ENCODE data around the gene FGD6. TPM values are rescaled to one million over a fixed set of nuclear protein-coding genes. Genes with fewer than 3 reads are reported as not detected.
"Not testable (repeated sequence)": the region's sequence is repeated elsewhere in the genome, so short reads cannot be mapped to it uniquely, and the experiment has no call there.

FGD6 gene
- total and polyA plus RNA-seq, 7 experiments from 2014 or later = 0.35 to 8.6 (median 1.1) TPM

GRCh38 chr12:95096852-95097251 lies 120.4 kb downstream of the FGD6 start:
- POLR2A ChIA-PET = no interaction called here
- CTCF ChIA-PET = interaction anchor here (0.6 kb wide), 1 partner anchor 380 kb away, joined by 9 read pairs; no protein-coding TSS in a partner anchor
- H3K36me3 Mint-ChIP-seq = peaks cover 0 to 4% (median 0%) of the 10 kb centered on the region in 5 donors

GRCh38 chr12:95096378-95096777 lies 120.9 kb downstream of the FGD6 start:
- no peak overlapping the region for H3K27ac ChIP-seq (ENCODE audit: low read depth, low read length)
- Mint-ChIP-seq H3K4me1 (no peaks in the 10 kb centered on the region), H3K27ac (no peak overlapping the region), H3K36me3 (peaks cover 0 to 4% (median 0%) of the 10 kb centered on the region in 5 donors), H3K9me3 (no peaks in the 10 kb centered on the region), H3K27me3 (peaks cover 0 to 9% (median 0%) of the 10 kb centered on the region in 5 donors), H3K4me3 (no peak overlapping the region)
- intact Hi-C loops (cut with micrococcal nuclease) = no loop called here
- H3K4me3 ChIP-seq (ENCODE audit: low read length) = no peak overlapping the region
- no peaks in the 10 kb centered on the region for H3K9me3 ChIP-seq (ENCODE audit: control insufficient read depth in 2 of 3, low read length in 3 of 3)
- ChIA-PET POLR2A (no interaction called here), CTCF (interaction anchor here (0.6 kb wide), 1 partner anchor 380 kb away, joined by 9 read pairs; no protein-coding TSS in a partner anchor)
- no peaks in the 10 kb centered on the region for H3K27me3 ChIP-seq (ENCODE audit: control insufficient read depth in 2 of 2, insufficient read depth in 2 of 2, low read length in 2 of 2)
- no peaks in the 10 kb centered on the region for H3K36me3 ChIP-seq (ENCODE audit: control insufficient read depth in 2 of 3, insufficient read depth in 3 of 3, low read length in 3 of 3)
- DNase-seq (no peak), ATAC-seq (no peak)
- H3K4me1 ChIP-seq (ENCODE audit: control insufficient read depth in 2 of 2, insufficient read depth in 2 of 2, low read length in 2 of 2) = no peaks in the 10 kb centered on the region

More at GRCh38 chr12:95096852-95097251, 120.4 kb downstream of the FGD6 start:
- Mint-ChIP-seq H3K27me3 (peaks cover 0 to 9% (median 0%) of the 10 kb centered on the region in 5 donors), H3K27ac (no peak overlapping the region), H3K9me3 (no peaks in the 10 kb centered on the region), H3K4me1 (no peaks in the 10 kb centered on the region), H3K4me3 (no peak overlapping the region)
- Histone ChIP-seq H3K4me1 (ENCODE audit: control insufficient read depth in 2 of 2, insufficient read depth in 2 of 2, low read length in 2 of 2) (no peaks in the 10 kb centered on the region), H3K36me3 (ENCODE audit: control insufficient read depth in 2 of 3, insufficient read depth in 3 of 3, low read length in 3 of 3) (no peaks in the 10 kb centered on the region), H3K9me3 (ENCODE audit: control insufficient read depth in 2 of 3, low read length in 3 of 3) (no peaks in the 10 kb centered on the region), H3K4me3 (ENCODE audit: low read length) (no peak overlapping the region), H3K27ac (ENCODE audit: low read depth, low read length) (no peak overlapping the region), H3K27me3 (ENCODE audit: control insufficient read depth in 2 of 2, insufficient read depth in 2 of 2, low read length in 2 of 2) (no peaks in the 10 kb centered on the region)
- intact Hi-C loops (cut with micrococcal nuclease) = no loop called here
- DNase-seq (no peak), ATAC-seq (no peak)

- CTCF ChIA-PET; H3K9me3 ChIP-seq (ENCODE audit: control insufficient read depth in 2 of 3, low read length in 3 of 3); intact Hi-C loops (cut with micrococcal nuclease); DNase-seq; H3K27me3 ChIP-seq (ENCODE audit: control insufficient read depth in 2 of 2, insufficient read depth in 2 of 2, low read length in 2 of 2); H3K4me3 ChIP-seq (ENCODE audit: low read length); ATAC-seq; H3K27ac ChIP-seq (ENCODE audit: low read depth, low read length); H3K9me3 Mint-ChIP-seq; H3K27ac Mint-ChIP-seq; H3K36me3 Mint-ChIP-seq; H3K4me1 Mint-ChIP-seq; H3K27me3 Mint-ChIP-seq; POLR2A ChIA-PET; H3K4me3 Mint-ChIP-seq; H3K4me1 ChIP-seq (ENCODE audit: control insufficient read depth in 2 of 2, insufficient read depth in 2 of 2, low read length in 2 of 2); H3K36me3 ChIP-seq (ENCODE audit: control insufficient read depth in 2 of 3, insufficient read depth in 3 of 3, low read length in 3 of 3): not testable (repeated sequence)
Observed at GRCh38 chr12:95095866-95096265, 121.4 kb downstream of the FGD6 start.

- H3K27me3 Mint-ChIP-seq = peaks cover 0 to 11% (median 5%) of the 10 kb centered on the region in 5 donors
- Histone ChIP-seq H3K27ac (ENCODE audit: low read depth, low read length) (no peak overlapping the region), H3K9me3 (ENCODE audit: control insufficient read depth in 2 of 3, low read length in 3 of 3) (no peaks in the 10 kb centered on the region), H3K4me3 (ENCODE audit: low read length) (no peak overlapping the region), H3K27me3 (ENCODE audit: control insufficient read depth in 2 of 2, insufficient read depth in 2 of 2, low read length in 2 of 2) (no peaks in the 10 kb centered on the region), H3K36me3 (ENCODE audit: control insufficient read depth in 2 of 3, insufficient read depth in 3 of 3, low read length in 3 of 3) (no peaks in the 10 kb centered on the region), H3K4me1 (ENCODE audit: control insufficient read depth in 2 of 2, insufficient read depth in 2 of 2, low read length in 2 of 2) (no peaks in the 10 kb centered on the region)
- ChIA-PET POLR2A (no interaction called here), CTCF (no interaction called here)
- H3K36me3 Mint-ChIP-seq = peaks cover 0 to 9% (median 5%) of the 10 kb centered on the region in 5 donors
- no peaks in the 10 kb centered on the region for H3K9me3 Mint-ChIP-seq
- intact Hi-C loops (cut with micrococcal nuclease) = no loop called here
- H3K27ac Mint-ChIP-seq = no peak overlapping the region
- ATAC-seq = no peak
- no peak for DNase-seq
- H3K4me1 Mint-ChIP-seq = no peaks in the 10 kb centered on the region
- no peak overlapping the region for H3K4me3 Mint-ChIP-seq
Observed at GRCh38 chr12:95089462-95089861, 127.8 kb downstream of the FGD6 start.

- H3K9me3 ChIP-seq (ENCODE audit: control insufficient read depth in 2 of 3, low read length in 3 of 3) = no peaks in the 10 kb centered on the region
- ATAC-seq = no peak
- no peak overlapping the region for H3K4me3 ChIP-seq (ENCODE audit: low read length)
- H3K4me1 Mint-ChIP-seq = no peaks in the 10 kb centered on the region
- H3K27me3 ChIP-seq (ENCODE audit: control insufficient read depth in 2 of 2, insufficient read depth in 2 of 2, low read length in 2 of 2) = no peaks in the 10 kb centered on the region
- H3K36me3 Mint-ChIP-seq = peaks cover 0 to 9% (median 5%) of the 10 kb centered on the region in 5 donors
- no peak overlapping the region for H3K27ac Mint-ChIP-seq
- H3K9me3 Mint-ChIP-seq = no peaks in the 10 kb centered on the region
- ChIA-PET CTCF (no interaction called here), POLR2A (no interaction called here)
- H3K4me1 ChIP-seq (ENCODE audit: control insufficient read depth in 2 of 2, insufficient read depth in 2 of 2, low read length in 2 of 2) = no peaks in the 10 kb centered on the region
- no peak overlapping the region for H3K4me3 Mint-ChIP-seq
- H3K27ac ChIP-seq (ENCODE audit: low read depth, low read length) = no peak overlapping the region
- DNase-seq = no peak
- intact Hi-C loops (cut with micrococcal nuclease) = no loop called here
- peaks cover 0 to 12% (median 5%) of the 10 kb centered on the region in 5 donors for H3K27me3 Mint-ChIP-seq
- no peaks in the 10 kb centered on the region for H3K36me3 ChIP-seq (ENCODE audit: control insufficient read depth in 2 of 3, insufficient read depth in 3 of 3, low read length in 3 of 3)
Observed at GRCh38 chr12:95088379-95088778, 128.9 kb downstream of the FGD6 start.

- no peaks in the 10 kb centered on the region for H3K9me3 Mint-ChIP-seq
- no peaks in the 10 kb centered on the region for H3K27me3 ChIP-seq (ENCODE audit: control insufficient read depth in 2 of 2, insufficient read depth in 2 of 2, low read length in 2 of 2)
- no peaks in the 10 kb centered on the region for H3K36me3 ChIP-seq (ENCODE audit: control insufficient read depth in 2 of 3, insufficient read depth in 3 of 3, low read length in 3 of 3)
- no peak for DNase-seq
- ATAC-seq = no peak
- H3K4me1 ChIP-seq (ENCODE audit: control insufficient read depth in 2 of 2, insufficient read depth in 2 of 2, low read length in 2 of 2) = no peaks in the 10 kb centered on the region
- intact Hi-C loops (cut with micrococcal nuclease) = no loop called here
- H3K9me3 ChIP-seq (ENCODE audit: control insufficient read depth in 2 of 3, low read length in 3 of 3) = no peaks in the 10 kb centered on the region
- H3K4me3 Mint-ChIP-seq = no peak overlapping the region
- POLR2A ChIA-PET = interaction anchor here (0.7 kb wide), 1 partner anchor 854 kb away, joined by 4 read pairs; no protein-coding TSS in a partner anchor
- peaks cover 0 to 9% (median 4%) of the 10 kb centered on the region in 5 donors for H3K36me3 Mint-ChIP-seq
- peaks cover 0 to 12% (median 5%) of the 10 kb centered on the region in 5 donors for H3K27me3 Mint-ChIP-seq
- no peaks in the 10 kb centered on the region for H3K4me1 Mint-ChIP-seq
- CTCF ChIA-PET = interaction anchor here (0.7 kb wide), 1 partner anchor 807 kb away, joined by 3 read pairs; no protein-coding TSS in a partner anchor
- no peak overlapping the region for H3K4me3 ChIP-seq (ENCODE audit: low read length)
- no peak overlapping the region for H3K27ac Mint-ChIP-seq
- H3K27ac ChIP-seq (ENCODE audit: low read depth, low read length) = no peak overlapping the region
Observed at GRCh38 chr12:95085612-95086011, 131.7 kb downstream of the FGD6 start.

- Mint-ChIP-seq H3K4me3 (no peak overlapping the region), H3K27me3 (peaks cover 0 to 12% (median 0%) of the 10 kb centered on the region in 5 donors), H3K27ac (no peak overlapping the region), H3K9me3 (no peaks in the 10 kb centered on the region), H3K36me3 (no peaks in the 10 kb centered on the region), H3K4me1 (no peaks in the 10 kb centered on the region)
- Histone ChIP-seq H3K27me3 (ENCODE audit: control insufficient read depth in 2 of 2, insufficient read depth in 2 of 2, low read length in 2 of 2) (no peaks in the 10 kb centered on the region), H3K27ac (ENCODE audit: low read depth, low read length) (no peak overlapping the region), H3K9me3 (ENCODE audit: control insufficient read depth in 2 of 3, low read length in 3 of 3) (no peaks in the 10 kb centered on the region), H3K4me1 (ENCODE audit: control insufficient read depth in 2 of 2, insufficient read depth in 2 of 2, low read length in 2 of 2) (no peaks in the 10 kb centered on the region), H3K36me3 (ENCODE audit: control insufficient read depth in 2 of 3, insufficient read depth in 3 of 3, low read length in 3 of 3) (no peaks in the 10 kb centered on the region), H3K4me3 (ENCODE audit: low read length) (no peak overlapping the region)
- ChIA-PET CTCF (interaction anchor here (1.0 kb wide), 1 partner anchor 10 kb away, joined by 4 read pairs; the partner anchor contains the start of gene NR2C1), POLR2A (interaction anchor here (1.3 kb wide), 1 partner anchor 10 kb away, joined by 4 read pairs; the partner anchor contains the start of gene NR2C1)
- intact Hi-C loops (cut with micrococcal nuclease) = no loop called here
- ATAC-seq (no peak), DNase-seq (no peak)
Observed at GRCh38 chr12:95083938-95084337, 133.3 kb downstream of the FGD6 start.

Measured in naive thymus-derived CD4-positive, alpha-beta T cell (primary cell).